ENCODE data around the gene CDC37L1.

The CDC37L1 gene

DNA sequence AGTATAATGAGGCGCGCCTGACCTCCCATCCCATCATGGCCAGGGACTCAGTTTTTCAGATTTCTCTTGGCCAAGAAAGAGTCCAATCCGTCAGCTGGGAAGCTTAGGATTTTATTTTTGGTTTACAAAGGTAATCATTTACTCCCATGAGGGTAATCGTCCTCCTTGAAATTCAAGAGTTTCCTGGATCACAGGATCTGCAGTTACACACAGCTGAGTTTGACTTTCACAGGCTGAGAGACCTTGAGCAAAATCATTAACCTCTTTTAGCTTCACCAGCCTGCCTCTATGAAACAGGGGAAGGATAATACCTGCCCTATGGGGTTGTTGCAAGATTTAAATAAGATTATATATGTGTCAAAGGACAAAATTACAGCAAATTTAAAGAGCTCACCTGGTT lies 77.1 kb downstream of the CDC37L1 start:
- no peak for DNase-seq

Data from DMS153 (cell line).